Panc1 (cell line): ENCODE measurements around the gene NOS1AP. TPM values are rescaled to one million over a fixed set of nuclear protein-coding genes. Genes with fewer than 3 reads are reported as not detected.

Experiments
- ATAC-seq: fragments of 200-7000 bp; cut with Tn5 transposase; 2 replicates; pipeline ENCODE4 v1.9.1; 2020; ENCODE audit warnings: mild to moderate bottlenecking, moderate library complexity
- BruUV-seq: library from RNA; stranded (reverse); fragments of 400-500 nt; replicated peaks from 2 replicates; lab custom pipeline; 2021; lab: Mats Ljungman, UMichigan
- CTCF ChIA-PET: fragments of 300-600 bp; sonication (Branson Sonifier 250); formaldehyde crosslinking; loops from one replicate; lab custom pipeline; 2022; ENCODE audit warnings: antibody characterized with exemption; lab: Charles Lee
- POLR2A ChIA-PET: fragments of 300-600 bp; sonication (Branson Sonifier 250); formaldehyde crosslinking; loops from one replicate; lab custom pipeline; 2022; ENCODE audit warnings: antibody characterized with exemption; lab: Charles Lee
- DNase-seq: peaks from one replicate; pipeline ENCODE4 v3.0.0-alpha.2; 2010; ENCODE audit warnings: low read depth, low spot score
- H3K27ac ChIP-seq: 2 replicates; pipeline ENCODE4 v1.5.1; 2011; ENCODE audit warnings: mild to moderate bottlenecking, low read length, inconsistent platforms
- H3K27me3 ChIP-seq: fragments of 200-500 bp; sonication (Bioruptor generic); 2 replicates; pipeline ENCODE4 v1.6.0; 2014; ENCODE audit warnings: low read length, inconsistent platforms; ENCODE audit not compliant: control insufficient read depth, insufficient read depth
- H3K36me3 ChIP-seq: fragments of 200-500 bp; sonication (Bioruptor generic); 2 replicates; pipeline ENCODE4 v1.5.1; 2014; ENCODE audit warnings: inconsistent platforms, mild to moderate bottlenecking, low read length, moderate library complexity; ENCODE audit not compliant: control insufficient read depth, insufficient read depth
- H3K4me1 ChIP-seq: 2 replicates; pipeline ENCODE4 v1.5.1; 2011; ENCODE audit warnings: inconsistent platforms, mild to moderate bottlenecking, low read length, moderate library complexity; ENCODE audit not compliant: control insufficient read depth, insufficient read depth
- H3K4me3 ChIP-seq, 2 experiments: 2 replicates each; pipeline ENCODE4 v1.5.1; 2011 to 2012; ENCODE audit warnings: low read depth in 2 of 2, low read length in 2 of 2, mild to moderate bottlenecking in 2 of 2, inconsistent platforms in 1 of 2, moderate library complexity in 1 of 2
- H3K9me3 ChIP-seq: fragments of 200-500 bp; sonication (Bioruptor generic); 2 replicates; pipeline ENCODE4 v1.5.1; 2014; ENCODE audit warnings: low read depth, mild to moderate bottlenecking, inconsistent platforms, low read length, moderate library complexity; ENCODE audit not compliant: control insufficient read depth, insufficient read depth
- CTCF ChIP-seq: fragments of 450-650 bp; IDR thresholded peaks from 2 replicates; pipeline ENCODE4 v1.5.1; 2017; ENCODE audit warnings: mild to moderate bottlenecking
- POLR2AphosphoS5 ChIP-seq: IDR thresholded peaks from 2 replicates; pipeline ENCODE4 v1.6.1; 2012; ENCODE audit warnings: mild to moderate bottlenecking, low read depth, low read length, moderate library complexity
- REST ChIP-seq, 2 experiments: IDR thresholded peaks; 2 replicates each; pipeline ENCODE4 v1.6.1; 2011 to 2012; ENCODE audit warnings: low read depth in 2 of 2, control low read depth in 1 of 2, low read length in 1 of 2, mild to moderate bottlenecking in 1 of 2, moderate library complexity in 1 of 2; ENCODE audit not compliant: insufficient read depth in 1 of 2
- SIN3A ChIP-seq: IDR thresholded peaks from 2 replicates; pipeline ENCODE4 v1.6.1; 2012; ENCODE audit warnings: low read depth, mild to moderate bottlenecking, low read length, moderate library complexity, borderline replicate concordance; ENCODE audit not compliant: insufficient read depth
- TCF7L2 ChIP-seq: IDR thresholded peaks from 2 replicates; pipeline ENCODE4 v1.6.1; 2011; ENCODE audit warnings: mild to moderate bottlenecking, low read depth, low read length, inconsistent platforms
- in situ Hi-C: cut with HindIII; loops from 2 replicates; pipeline ENCODE4 v1.10.0; 2016; ENCODE audit warnings: low sequenced_read_pairs, low pct_unique_long_range_greater_than_20kb
- intact Hi-C: fragments of 100-400 bp; cut with micrococcal nuclease; formaldehyde crosslinking; loops from one replicate; pipeline ENCODE4 v1.10.0; 2022; ENCODE audit not compliant: unreplicated experiment
- total RNA-seq: library from RNA; stranded (reverse); gene quantifications from one replicate; pipeline ENCODE4 v1.2.1, GENCODE V29; 2021; ENCODE audit not compliant: unreplicated experiment

NOS1AP gene
- total RNA-seq, 1 experiment from 2014 or later = 27.9 TPM

- Histone ChIP-seq H3K4me1 (peaks cover 6% of the 10 kb centered on the region; the same call in 1 of the 2 replicates), H3K9me3 (no peaks in the 10 kb centered on the region), H3K36me3 (no peaks in the 10 kb centered on the region), H3K27me3 (no peaks in the 10 kb centered on the region), H3K27ac (no peak overlapping the region), H3K4me3 (no peak overlapping the region)
- in situ Hi-C loops = no loop called here
- ChIA-PET CTCF (no interaction called here), POLR2A (interaction anchor here (0.6 kb wide), 1 partner anchor 26 kb away, joined by 3 read pairs; no protein-coding TSS in a partner anchor)
- TF ChIP-seq CTCF (no peak), SIN3A (no peak), REST (IDR thresholded peaks at IDR 0.05; ENCODE audit: insufficient read depth in 1 of 2, low read depth in 2 of 2, low read length in 1 of 2) (no peak), TCF7L2 (no peak), POLR2AphosphoS5 (no peak)
- no TSS peak for BruUV-seq
- ATAC-seq (no peak), DNase-seq (no peak)
- intact Hi-C loops = no loop called here
Measured at GRCh38 chr1:162328512-162328911, 259.0 kb downstream of the NOS1AP start.

GRCh38 chr1:162329826-162330225 lies 260.3 kb downstream of the NOS1AP start:
- no peaks in the 10 kb centered on the region for H3K36me3 ChIP-seq
- in situ Hi-C loops = no loop called here
- H3K9me3 ChIP-seq = no peaks in the 10 kb centered on the region
- POLR2A ChIA-PET = no interaction called here
- ATAC-seq (no peak), DNase-seq (no peak)
- H3K27me3 ChIP-seq = no peaks in the 10 kb centered on the region
- H3K4me3 ChIP-seq = no peak overlapping the region
- H3K4me1 ChIP-seq = peaks cover 6% of the 10 kb centered on the region; the same call in 1 of the 2 replicates
- H3K27ac ChIP-seq = no peak overlapping the region; the same call in 1 of the 2 replicates
- BruUV-seq = no TSS peak
- intact Hi-C loops = no loop called here
- TF ChIP-seq SIN3A (no peak), POLR2AphosphoS5 (no peak), CTCF (no peak), REST (IDR thresholded peaks at IDR 0.05; ENCODE audit: insufficient read depth in 1 of 2, low read depth in 2 of 2, low read length in 1 of 2) (no peak), TCF7L2 (no peak)
- CTCF ChIA-PET = no interaction called here
